ENCODE measurements around the gene BANK1.

- no peak for TF ChIP-seq CTCF (IDR thresholded peaks at IDR 0.05; ENCODE audit: insufficient read depth, low read length)
- no peak for TF ChIP-seq POLR2AphosphoS5 (IDR thresholded peaks at IDR 0.05; ENCODE audit: low read depth)
Observed at GRCh38 chr4:102055805-102056204, 265.3 kb downstream of the BANK1 start.

Data from HL-60 (cell line).